22Rv1 (cell line): ENCODE data around the gene SATB1.

Experiments used
- H3K27ac ChIP-seq: fragments of 450-650 bp; 2 replicates; pipeline ENCODE4 v1.5.1; 2017
- CTCF ChIP-seq: fragments of 450-650 bp; IDR thresholded peaks from 2 replicates; pipeline ENCODE4 v1.5.1; 2017; ENCODE audit warnings: mild to moderate bottlenecking
- ZFX ChIP-seq: fragments of 450-650 bp; IDR thresholded peaks from 2 replicates; pipeline ENCODE4 v1.6.1; 2017; ENCODE audit warnings: antibody characterized with exemption, borderline replicate concordance

The SATB1 gene

GRCh38 chr3:18411541-18411940, 13.6 kb downstream of the SATB1 start:
- no peak for TF ChIP-seq ZFX
- no peak for TF ChIP-seq CTCF
- no peak overlapping the region for H3K27ac ChIP-seq

- TF ChIP-seq CTCF (no peak), ZFX (no peak)
- H3K27ac ChIP-seq: no peak overlapping the region
Measured at GRCh38 chr3:18410205-18410604, 14.9 kb downstream of the SATB1 start.

GRCh38 chr3:18409266-18409665, 15.9 kb downstream of the SATB1 start:
- no peak overlapping the region for H3K27ac ChIP-seq
- TF ChIP-seq CTCF (no peak), ZFX (no peak)

GRCh38 chr3:18405141-18405540, 20.0 kb downstream of the SATB1 start:
- no peak overlapping the region for H3K27ac ChIP-seq
- TF ChIP-seq ZFX: no peak
- TF ChIP-seq CTCF: no peak

GRCh38 chr3:18403061-18403460, 22.1 kb downstream of the SATB1 start:
- TF ChIP-seq ZFX: no peak
- no peak for TF ChIP-seq CTCF
- no peak overlapping the region for H3K27ac ChIP-seq

GRCh38 chr3:18402239-18402799, 22.8 kb downstream of the SATB1 start:
- TF ChIP-seq ZFX: no peak
- TF ChIP-seq CTCF: no peak

GRCh38 chr3:18401300-18401961, 23.7 kb downstream of the SATB1 start:
- H3K27ac ChIP-seq: no peak overlapping the region
- no peak for TF ChIP-seq ZFX
- TF ChIP-seq CTCF: no peak

More at GRCh38 chr3:18402239-18402799, 22.8 kb downstream of the SATB1 start:
- H3K27ac ChIP-seq: no peak overlapping the region
